Naive B cell (primary cell): ENCODE measurements around the gene MRPS34. TPM values are rescaled to one million over a fixed set of nuclear protein-coding genes. Genes with fewer than 3 reads are reported as not detected.

Experiments
- ATAC-seq, 2 donors: fragments of 150-1000 bp; cut with Tn5 transposase; 2 replicates each; pipeline ENCODE4 v1.10.0; 2021; ENCODE audit warnings: low read depth in 2 of 2, mild to moderate bottlenecking in 2 of 2, moderate library complexity in 2 of 2
- DNase-seq: peaks from one replicate; pipeline ENCODE4 v3.0.0; 2022
- H3K27ac Mint-ChIP-seq, 6 donors: one replicate each; pipeline ENCODE4 v1.8.0; 2020 to 2022; ENCODE audit warnings: mild to moderate bottlenecking in 6 of 6, mixed read lengths in 6 of 6, moderate library complexity in 5 of 6, inconsistent platforms in 2 of 6
- H3K27me3 Mint-ChIP-seq, 3 donors: one replicate each; pipeline ENCODE4 v1.8.0; 2021 to 2022; ENCODE audit warnings: mixed read lengths in 3 of 3, mild to moderate bottlenecking in 1 of 3
- H3K36me3 Mint-ChIP-seq, 2 donors: one replicate each; pipeline ENCODE4 v1.8.0; 2020 to 2022; ENCODE audit warnings: mixed read lengths in 2 of 2, inconsistent platforms in 1 of 2, mild to moderate bottlenecking in 1 of 2
- H3K4me1 Mint-ChIP-seq, 3 donors: one replicate each; pipeline ENCODE4 v1.8.0; 2020 to 2022; ENCODE audit warnings: mixed read lengths in 3 of 3, inconsistent platforms in 1 of 3, mild to moderate bottlenecking in 1 of 3, moderate library complexity in 1 of 3
- H3K4me3 Mint-ChIP-seq, 8 donors: one replicate each; pipeline ENCODE4 v1.8.0; 2020 to 2022; ENCODE audit warnings: mild to moderate bottlenecking in 8 of 8, mixed read lengths in 8 of 8, moderate library complexity in 8 of 8, inconsistent platforms in 2 of 8
- H3K9me3 Mint-ChIP-seq, 7 donors: one replicate each; pipeline ENCODE4 v1.8.0; 2020 to 2022; ENCODE audit warnings: mixed read lengths in 7 of 7, mild to moderate bottlenecking in 5 of 7, inconsistent platforms in 2 of 7, moderate library complexity in 1 of 7
- polyA plus RNA-seq, 6 donors: library from polyadenylated mRNA; unstranded; fragments of 300-500 nt; fragmentation: Illumina TruSeq; gene quantifications; one replicate each; pipeline ENCODE4 v1.2.3, GENCODE V29; 2021; ENCODE audit warnings: low read depth in 6 of 6

The MRPS34 gene
- polyA plus RNA-seq, 6 donors from 2014 or later, result 76.4 to 120 (median 108) TPM

GRCh38 chr16:1775846-1776671 is 3.1 kb upstream of the MRPS34 start:
- H3K9me3 Mint-ChIP-seq, result no peaks in the 10 kb centered on the region
- ATAC-seq, result no peak

GRCh38 chr16:1775006-1775845 is 2.3 kb upstream of the MRPS34 start:
- peaks cover 16 to 22% (median 20%) of the 10 kb centered on the region in 3 donors for H3K4me1 Mint-ChIP-seq
- no peak for DNase-seq
- no peak for ATAC-seq
- no peaks in the 10 kb centered on the region for H3K9me3 Mint-ChIP-seq
- no peaks in the 10 kb centered on the region for H3K27me3 Mint-ChIP-seq
- H3K27ac Mint-ChIP-seq, result peak overlapping the region in 1 of 6 donors; percentile 36
- peak overlapping the region in 4 of 8 donors; percentile 19 to 76 (median 40) for H3K4me3 Mint-ChIP-seq
- no peaks in the 10 kb centered on the region for H3K36me3 Mint-ChIP-seq

More at GRCh38 chr16:1775846-1776671, 3.1 kb upstream of the MRPS34 start:
- Mint-ChIP-seq H3K27ac (peak overlapping the region in 1 of 6 donors; percentile 81), H3K36me3 (no peaks in the 10 kb centered on the region), H3K4me1 (peaks cover 16 to 22% (median 20%) of the 10 kb centered on the region in 3 donors), H3K4me3 (peak overlapping the region in 3 of 8 donors; percentile 56 to 64 (median 63)), H3K27me3 (no peaks in the 10 kb centered on the region)
- DNase-seq, result no peak

- H3K4me3 Mint-ChIP-seq, result peak overlapping the region in 5 of 8 donors; percentile 90 to 97 (median 93)
- peaks cover 19 to 26% (median 23%) of the 10 kb centered on the region in 3 donors for H3K4me1 Mint-ChIP-seq
- H3K36me3 Mint-ChIP-seq, result no peaks in the 10 kb centered on the region
- no peak overlapping the region for H3K27ac Mint-ChIP-seq
- no peaks in the 10 kb centered on the region for H3K9me3 Mint-ChIP-seq
- no peaks in the 10 kb centered on the region for H3K27me3 Mint-ChIP-seq
- DNase-seq, result no peak
- ATAC-seq, result no peak
Observed at GRCh38 chr16:1774448-1774780, 1.5 kb upstream of the MRPS34 start.

- DNase-seq (no peak), ATAC-seq (peak; percentile 13 to 17)
- H3K4me1 Mint-ChIP-seq, result peaks cover 17 to 22% (median 21%) of the 10 kb centered on the region in 3 donors
- no peaks in the 10 kb centered on the region for H3K36me3 Mint-ChIP-seq
- H3K9me3 Mint-ChIP-seq, result no peaks in the 10 kb centered on the region
- peak overlapping the region; percentile 72 to 97 (median 92) for H3K4me3 Mint-ChIP-seq
- no peaks in the 10 kb centered on the region for H3K27me3 Mint-ChIP-seq
- peak overlapping the region in 2 of 6 donors; percentile 43 to 70 for H3K27ac Mint-ChIP-seq
Observed at GRCh38 chr16:1773703-1774447, 941 bp upstream of the MRPS34 start.

GRCh38 chr16:1772362-1772907 is 499 bp downstream of the MRPS34 start, which contains the start of gene EME2:
TSS of gene EME2 (plus strand) at chr16:1772810. CDS start at chr16:1773228, 418 bp downstream.
- peaks cover 21 to 22% (median 21%) of the 10 kb centered on the region in 3 donors for H3K4me1 Mint-ChIP-seq
- DNase-seq (peak; percentile 10), ATAC-seq (peak; percentile 6 to 21)
- peak within 1 kb of the TSS; percentile 92 to 97 (median 94) for H3K4me3 Mint-ChIP-seq
- H3K9me3 Mint-ChIP-seq, result no peaks in the 10 kb centered on the region
- no peaks in the 10 kb centered on the region for H3K36me3 Mint-ChIP-seq
- peak within 1 kb of the TSS; percentile 80 to 98 (median 92) for H3K27ac Mint-ChIP-seq
- no peaks in the 10 kb centered on the region for H3K27me3 Mint-ChIP-seq

GRCh38 chr16:1771864-1772361 is 1.0 kb downstream of the MRPS34 start:
- H3K9me3 Mint-ChIP-seq, result no peaks in the 10 kb centered on the region
- H3K36me3 Mint-ChIP-seq, result no peaks in the 10 kb centered on the region
- peaks cover 21 to 22% (median 21%) of the 10 kb centered on the region in 3 donors for H3K4me1 Mint-ChIP-seq
- ATAC-seq (no peak), DNase-seq (no peak)
- peak overlapping the region; percentile 60 to 98 (median 92) for H3K27ac Mint-ChIP-seq
- no peaks in the 10 kb centered on the region for H3K27me3 Mint-ChIP-seq
- H3K4me3 Mint-ChIP-seq, result peak overlapping the region; percentile 92 to 97 (median 94)

GRCh38 chr16:1771188-1771863 is 1.6 kb downstream of the MRPS34 start, which contains the start of gene NME3:
TSS of gene NME3 (minus strand) at chr16:1771543. CDS start at chr16:1771534, 9 bp downstream.
- Mint-ChIP-seq H3K4me1 (peaks cover 21 to 22% (median 21%) of the 10 kb centered on the region in 3 donors), H3K36me3 (no peaks in the 10 kb centered on the region), H3K27ac (peak within 1 kb of the TSS; percentile 60 to 98 (median 92)), H3K9me3 (no peaks in the 10 kb centered on the region), H3K4me3 (peak within 1 kb of the TSS; percentile 92 to 97 (median 94)), H3K27me3 (no peaks in the 10 kb centered on the region)
- ATAC-seq, result peak; percentile 45
- DNase-seq, result peak; percentile 65

GRCh38 chr16:1770328-1771187 is 2.4 kb downstream of the MRPS34 start:
- peak; percentile 47 for DNase-seq
- Mint-ChIP-seq H3K4me1 (peaks cover 21 to 22% (median 21%) of the 10 kb centered on the region in 3 donors), H3K4me3 (peak overlapping the region; percentile 57 to 97 (median 83)), H3K36me3 (no peaks in the 10 kb centered on the region), H3K9me3 (no peaks in the 10 kb centered on the region), H3K27me3 (no peaks in the 10 kb centered on the region), H3K27ac (peak overlapping the region in 5 of 6 donors; percentile 19 to 91 (median 66))
- ATAC-seq, result peak; percentile 43 to 54

GRCh38 chr16:1769402-1770300 is 3.3 kb downstream of the MRPS34 start:
- Mint-ChIP-seq H3K9me3 (no peaks in the 10 kb centered on the region), H3K4me1 (peaks cover 17 to 22% (median 21%) of the 10 kb centered on the region in 3 donors), H3K4me3 (peak overlapping the region; percentile 12 to 97 (median 83)), H3K36me3 (no peaks in the 10 kb centered on the region), H3K27ac (peak overlapping the region in 3 of 6 donors; percentile 66 to 91 (median 80)), H3K27me3 (no peaks in the 10 kb centered on the region)
- ATAC-seq (no peak), DNase-seq (no peak)

- Mint-ChIP-seq H3K27ac (peak overlapping the region in 1 of 6 donors; percentile 91), H3K36me3 (no peaks in the 10 kb centered on the region), H3K4me3 (peak overlapping the region in 4 of 8 donors; percentile 12 to 92 (median 45)), H3K9me3 (no peaks in the 10 kb centered on the region), H3K4me1 (peaks cover 16 to 20% (median 18%) of the 10 kb centered on the region in 3 donors), H3K27me3 (no peaks in the 10 kb centered on the region)
- ATAC-seq (no peak), DNase-seq (no peak)
Observed at GRCh38 chr16:1768767-1769401, 4.0 kb downstream of the MRPS34 start.
